H9 (cell line): ENCODE measurements around the gene ACAD8. TPM values are rescaled to one million over a fixed set of nuclear protein-coding genes. Genes with fewer than 3 reads are reported as not detected.
A peak's percentile ranks its signal among the peaks of the same experiment; 100 is the strongest.

Experiments used
- DNase-seq: peaks from one replicate; pipeline ENCODE4 v3.0.0-alpha.2; 2017
- H2AFZ ChIP-seq: one replicate; pipeline ENCODE4 v1.6.1; 2013; ENCODE audit warnings: mild to moderate bottlenecking, low read length, control low read depth, moderate library complexity
- H2AK5ac ChIP-seq: 2 replicates; pipeline ENCODE4 v1.6.1; 2013; ENCODE audit warnings: low read length, control low read depth, mixed read lengths; ENCODE audit not compliant: insufficient read length
- H2BK120ac ChIP-seq: one replicate; pipeline ENCODE4 v1.6.1; 2013; ENCODE audit warnings: low read depth, mild to moderate bottlenecking, low read length, control low read depth, inconsistent platforms; ENCODE audit not compliant: poor library complexity, severe bottlenecking
- H2BK12ac ChIP-seq: 2 replicates; pipeline ENCODE4 v1.6.1; 2013; ENCODE audit warnings: low read length, control low read depth, mixed read lengths, low read depth; ENCODE audit not compliant: insufficient read length
- H2BK15ac ChIP-seq: 2 replicates; pipeline ENCODE4 v1.6.1; 2013; ENCODE audit warnings: low read depth, low read length, control low read depth
- H2BK20ac ChIP-seq: one replicate; pipeline ENCODE4 v1.6.1; 2013; ENCODE audit warnings: low read depth, mild to moderate bottlenecking, low read length, control low read depth, inconsistent platforms; ENCODE audit not compliant: poor library complexity, severe bottlenecking
- H2BK5ac ChIP-seq: 2 replicates; pipeline ENCODE4 v1.6.1; 2013; ENCODE audit warnings: low read length, control low read depth, mixed read lengths; ENCODE audit not compliant: insufficient read length
- H3K14ac ChIP-seq: 2 replicates; pipeline ENCODE4 v1.6.1; 2013; ENCODE audit warnings: low read length, control low read depth; ENCODE audit not compliant: insufficient read depth
- H3K18ac ChIP-seq: 2 replicates; pipeline ENCODE4 v1.6.1; 2013; ENCODE audit warnings: low read depth, mild to moderate bottlenecking, mixed read lengths, low read length, control low read depth; ENCODE audit not compliant: insufficient read length
- H3K23ac ChIP-seq: 2 replicates; pipeline ENCODE4 v1.6.1; 2013; ENCODE audit warnings: low read length, control low read depth, mixed read lengths, low read depth; ENCODE audit not compliant: insufficient read length
- H3K23me2 ChIP-seq: 2 replicates; pipeline ENCODE4 v1.6.1; 2013; ENCODE audit warnings: low read depth, mild to moderate bottlenecking, mixed read lengths, low read length, control low read depth; ENCODE audit not compliant: insufficient read length, poor library complexity, severe bottlenecking
- H3K27ac ChIP-seq: 2 replicates; pipeline ENCODE4 v1.5.1; 2013; ENCODE audit warnings: low read length, control low read depth, mixed read lengths, low read depth; ENCODE audit not compliant: insufficient read length
- H3K27me3 ChIP-seq: 2 replicates; pipeline ENCODE4 v1.6.1; 2013; ENCODE audit warnings: low read length, control low read depth, inconsistent platforms; ENCODE audit not compliant: insufficient read depth
- H3K4ac ChIP-seq: 2 replicates; pipeline ENCODE4 v1.6.1; 2013; ENCODE audit warnings: low read depth, mild to moderate bottlenecking, control low read depth, inconsistent platforms, low read length, moderate library complexity
- H3K4me1 ChIP-seq: 2 replicates; pipeline ENCODE4 v1.6.1; 2013; ENCODE audit warnings: low read length, control low read depth, inconsistent platforms; ENCODE audit not compliant: insufficient read depth
- H3K4me2 ChIP-seq: 2 replicates; pipeline ENCODE4 v1.6.1; 2013; ENCODE audit warnings: low read length, control low read depth, mixed read lengths; ENCODE audit not compliant: insufficient read length, insufficient read depth
- H3K56ac ChIP-seq: 2 replicates; pipeline ENCODE4 v1.6.1; 2013; ENCODE audit warnings: low read depth, mild to moderate bottlenecking, mixed read lengths, low read length, control low read depth; ENCODE audit not compliant: insufficient read length
- H3K79me1 ChIP-seq: 2 replicates; pipeline ENCODE4 v1.6.1; 2013; ENCODE audit warnings: low read depth, mild to moderate bottlenecking, moderate library complexity, low read length, control low read depth, inconsistent platforms; ENCODE audit not compliant: insufficient read depth, poor library complexity, severe bottlenecking
- H3K79me2 ChIP-seq: 2 replicates; pipeline ENCODE4 v1.6.1; 2013; ENCODE audit warnings: low read length, control low read depth, inconsistent platforms; ENCODE audit not compliant: insufficient read depth
- H3K9ac ChIP-seq: 2 replicates; pipeline ENCODE4 v1.6.1; 2013; ENCODE audit warnings: low read length, control low read depth, mixed read lengths; ENCODE audit not compliant: insufficient read length; ENCODE audit errors: extremely low read depth
- H3K9me3 ChIP-seq: one replicate; pipeline ENCODE4 v1.6.1; 2013; ENCODE audit warnings: low read depth, low read length, inconsistent platforms; ENCODE audit not compliant: control insufficient read depth
- H3T11ph ChIP-seq: one replicate; pipeline ENCODE4 v1.6.1; 2013; ENCODE audit warnings: mild to moderate bottlenecking, low read length, control low read depth, inconsistent platforms
- H4K20me1 ChIP-seq: one replicate; pipeline ENCODE4 v1.6.1; 2013; ENCODE audit not compliant: control insufficient read depth, insufficient read length, insufficient read depth
- H4K5ac ChIP-seq: 2 replicates; pipeline ENCODE4 v1.6.1; 2013; ENCODE audit warnings: low read depth, mild to moderate bottlenecking, mixed read lengths, low read length, control low read depth; ENCODE audit not compliant: insufficient read length
- H4K8ac ChIP-seq: replicated peaks from 2 replicates; pipeline ENCODE4 v1.6.1; 2013; ENCODE audit warnings: low read length, control low read depth, mixed read lengths, low read depth; ENCODE audit not compliant: insufficient read length
- H4K91ac ChIP-seq: 2 replicates; pipeline ENCODE4 v1.6.1; 2013; ENCODE audit warnings: low read depth, mild to moderate bottlenecking, moderate library complexity, mixed read lengths, low read length, control low read depth; ENCODE audit not compliant: insufficient read length
- H3K27ac Mint-ChIP-seq, 3 experiments: 2 replicates in 2 of 3; 3 replicates in 1 of 3; pipeline ENCODE4 v1.8.0; 2020 to 2021; ENCODE audit warnings: mixed read lengths in 3 of 3, mild to moderate bottlenecking in 1 of 3, moderate library complexity in 1 of 3
- H3K27me3 Mint-ChIP-seq: 2 replicates; pipeline ENCODE4 v1.8.0; 2021; ENCODE audit warnings: low read depth, mild to moderate bottlenecking, moderate library complexity, mixed read lengths
- H3K36me3 Mint-ChIP-seq, 3 experiments: 2 replicates in 2 of 3; 3 replicates in 1 of 3; pipeline ENCODE4 v1.8.0; 2020 to 2021; ENCODE audit warnings: low read depth in 3 of 3, mixed read lengths in 3 of 3; ENCODE audit not compliant: insufficient read depth in 1 of 3
- H3K4me1 Mint-ChIP-seq, 2 experiments: 2 replicates each; pipeline ENCODE4 v1.8.0; 2020; ENCODE audit warnings: mixed read lengths in 2 of 2
- H3K4me3 Mint-ChIP-seq, 2 experiments: 2 replicates in 1 of 2; 3 replicates in 1 of 2; pipeline ENCODE4 v1.8.0; 2020 to 2021; ENCODE audit warnings: mild to moderate bottlenecking in 2 of 2, mixed read lengths in 2 of 2, moderate library complexity in 1 of 2
- H3K9me3 Mint-ChIP-seq, 2 experiments: 2 replicates in 1 of 2; 3 replicates in 1 of 2; pipeline ENCODE4 v1.8.0; 2020; ENCODE audit warnings: mild to moderate bottlenecking in 2 of 2, mixed read lengths in 2 of 2, moderate library complexity in 1 of 2
- CTCF ChIP-seq: fragments of 200-600 bp; sonication (generic); conservative IDR thresholded peaks from 3 replicates; pipeline ENCODE4 v1.8.0; 2021; ENCODE audit warnings: antibody characterized with exemption, mild to moderate bottlenecking
- WGBS: extraction: QIAGEN DNeasy Blood & Tissue Kit; methylation state at CpG from one replicate; pipeline ENCODE4 v1.1.7; 2013; ENCODE audit warnings: missing lambda C conversion rate, low lambda C conversion rate, mixed read lengths; ENCODE audit not compliant: insufficient read length; ENCODE audit errors: extremely low coverage; 5-methylcytosine and 5-hydroxymethylcytosine counted together
- total RNA-seq: library from RNA; stranded (reverse); gene quantifications from 2 replicates; pipeline ENCODE4 v1.2.1, GENCODE V29; 2021

Gene ACAD8
- total RNA-seq, 1 experiment from 2014 or later = 46.8 TPM

DNA sequence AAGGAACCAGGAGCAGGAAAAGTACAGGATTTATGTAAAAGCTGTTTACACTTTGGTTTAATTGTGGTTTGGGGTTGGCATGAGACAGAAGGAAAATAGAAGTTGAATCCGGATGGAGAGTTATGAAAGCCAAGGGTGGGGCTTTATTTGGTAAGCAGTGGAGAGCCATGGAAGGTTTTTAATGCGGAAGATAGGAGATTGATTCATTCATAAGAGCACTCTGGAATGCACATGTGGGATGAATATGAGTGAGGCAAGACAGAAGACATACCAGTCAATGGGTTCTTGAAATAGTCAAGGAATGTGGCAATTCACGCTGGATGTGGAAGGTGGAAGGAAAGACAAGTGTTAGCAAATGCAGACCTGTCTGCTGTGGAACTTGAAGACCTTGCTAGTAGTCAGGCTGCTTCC lies 13.5 kb downstream of the ACAD8 start:
- Mint-ChIP-seq H3K4me3 (no peak overlapping the region), H3K36me3 (peaks cover 3 to 32% (median 19%) of the 10 kb centered on the region in 3 experiments; a peak in 5 of 7 replicates), H3K27ac (peak overlapping the region in 2 of 3 experiments; percentile 19 to 27; a peak in 2 of 7 replicates), H3K27me3 (no peaks in the 10 kb centered on the region), H3K9me3 (no peaks in the 10 kb centered on the region), H3K4me1 (peaks cover 42 to 47% of the 10 kb centered on the region in 2 experiments)
- H3K4me2 ChIP-seq = no peak overlapping the region
- no peak overlapping the region for H3K23ac ChIP-seq
- no peak overlapping the region for H4K8ac ChIP-seq
- H3K9ac ChIP-seq = no peak overlapping the region
- H3K79me1 ChIP-seq = no peaks in the 10 kb centered on the region
- H4K91ac ChIP-seq = no peak overlapping the region
- H2BK15ac ChIP-seq = no peak overlapping the region
- H3K18ac ChIP-seq = no peak overlapping the region
- H2AK5ac ChIP-seq = no peak overlapping the region
- no peak overlapping the region for H2BK120ac ChIP-seq
- H3K79me2 ChIP-seq = peaks cover 5% of the 10 kb centered on the region; the same call in 1 of the 2 replicates
- no peak overlapping the region for H3K56ac ChIP-seq
- no peak overlapping the region for H2AFZ ChIP-seq
- H3K14ac ChIP-seq = no peak overlapping the region
- no peak overlapping the region for H2BK5ac ChIP-seq
- H2BK20ac ChIP-seq = no peak overlapping the region
- no CpG with 5 or more reads among the region's 3 CpGs for WGBS
- peaks cover 20% of the 10 kb centered on the region for H3K4me1 ChIP-seq
- no peak overlapping the region for H2BK12ac ChIP-seq
- no peaks in the 10 kb centered on the region for H3K23me2 ChIP-seq
- no peaks in the 10 kb centered on the region for H4K20me1 ChIP-seq
- TF ChIP-seq CTCF = no peak
- no peaks in the 10 kb centered on the region for H3K27me3 ChIP-seq
- no peak overlapping the region for H3T11ph ChIP-seq
- DNase-seq = no peak
- H3K4ac ChIP-seq = no peak overlapping the region
- H4K5ac ChIP-seq = no peak overlapping the region
- H3K27ac ChIP-seq = no peak overlapping the region
- H3K9me3 ChIP-seq = no peaks in the 10 kb centered on the region
